T-cell (primary cell): ENCODE data around the gene RHBG. TPM values are rescaled to one million over a fixed set of nuclear protein-coding genes. Genes with fewer than 3 reads are reported as not detected.

Experiments used
- ATAC-seq, 4 experiments: fragments of 200-7000 bp in 3 of 4; fragments of 150-1000 bp in 1 of 4; cut with Tn5 transposase; replicated peaks in 1 of 4; 1 replicate in 3 of 4; 2 replicates in 1 of 4; pipeline ENCODE4 v1.10.0; 2021; ENCODE audit warnings: moderate library complexity in 3 of 4, mild to moderate bottlenecking in 2 of 4, moderate number of reproducible peaks in 1 of 4
- CTCF ChIA-PET, 2 donors: fragments of 300-600 bp; sonication (Branson Sonifier 250); formaldehyde crosslinking; loops; one replicate each; lab custom pipeline; 2022; ENCODE audit warnings: antibody characterized with exemption in 2 of 2; lab: Charles Lee
- POLR2A ChIA-PET, 2 donors: fragments of 300-600 bp; sonication (Branson Sonifier 250); formaldehyde crosslinking; loops; one replicate each; lab custom pipeline; 2022; ENCODE audit warnings: antibody characterized with exemption in 2 of 2; lab: Charles Lee
- DNase-seq, 35 experiments: peaks; one replicate each; pipeline versions ENCODE4 v3.0.0 to v3.0.0-alpha.2; 2013 to 2023
- H3K27ac ChIP-seq: one replicate; pipeline ENCODE4 v1.5.1; 2013; ENCODE audit warnings: low read length
- H3K27me3 ChIP-seq, 2 experiments: replicated peaks in 1 of 2; 1 replicate in 1 of 2; 2 replicates in 1 of 2; pipeline versions ENCODE4 v1.6.1 to v1.7.0; 2013; ENCODE audit warnings: low read length in 1 of 2, mixed read lengths in 1 of 2; ENCODE audit not compliant: control insufficient read depth in 2 of 2, insufficient read depth in 2 of 2; ENCODE audit errors: extremely low read depth in 1 of 2
- H3K36me3 ChIP-seq, 2 donors: 1 replicate in 1 of 2; 2 replicates in 1 of 2; pipeline versions ENCODE4 v1.6.1 to v1.7.0; 2013; ENCODE audit warnings: low read length in 1 of 2; ENCODE audit not compliant: control insufficient read depth in 2 of 2, insufficient read depth in 1 of 2; ENCODE audit errors: extremely low read depth in 1 of 2
- H3K4me1 ChIP-seq, 2 experiments: 1 replicate in 1 of 2; 2 replicates in 1 of 2; pipeline versions ENCODE4 v1.6.1 to v1.7.0; 2013; ENCODE audit warnings: low read length in 2 of 2, mixed read lengths in 1 of 2; ENCODE audit not compliant: insufficient read depth in 2 of 2, control insufficient read depth in 1 of 2; ENCODE audit errors: extremely low read depth in 1 of 2
- H3K4me3 ChIP-seq, 2 donors: 1 replicate in 1 of 2; 2 replicates in 1 of 2; pipeline versions ENCODE4 v1.5.1 to v1.7.0; 2013; ENCODE audit warnings: mild to moderate bottlenecking in 2 of 2, low read length in 1 of 2, moderate library complexity in 1 of 2; ENCODE audit not compliant: control insufficient read depth in 1 of 2; ENCODE audit errors: extremely low read depth in 1 of 2
- H3K9me3 ChIP-seq: 2 replicates; pipeline ENCODE4 v1.7.0; 2013
- H3K27ac Mint-ChIP-seq, 2 donors: one replicate each; pipeline ENCODE4 v1.8.0; 2020 to 2021; ENCODE audit warnings: mild to moderate bottlenecking in 2 of 2, mixed read lengths in 2 of 2
- H3K27me3 Mint-ChIP-seq, 2 donors: one replicate each; pipeline ENCODE4 v1.8.0; 2021 to 2022; ENCODE audit warnings: mixed read lengths in 2 of 2
- H3K36me3 Mint-ChIP-seq: one replicate; pipeline ENCODE4 v1.8.0; 2021; ENCODE audit warnings: mixed read lengths
- H3K4me1 Mint-ChIP-seq, 3 donors: one replicate each; pipeline ENCODE4 v1.8.0; 2020 to 2022; ENCODE audit warnings: mixed read lengths in 3 of 3, mild to moderate bottlenecking in 1 of 3
- H3K4me3 Mint-ChIP-seq, 3 donors: one replicate each; pipeline ENCODE4 v1.8.0; 2020 to 2022; ENCODE audit warnings: mild to moderate bottlenecking in 3 of 3, mixed read lengths in 3 of 3, moderate library complexity in 3 of 3
- H3K9me3 Mint-ChIP-seq, 3 donors: one replicate each; pipeline ENCODE4 v1.8.0; 2020 to 2022; ENCODE audit warnings: mixed read lengths in 3 of 3
- whole genome bisulfite sequencing: methylation state at CpG from one replicate; pipeline ENCODE4 v1.1.5; 2013; ENCODE audit warnings: missing lambda C conversion rate; ENCODE audit not compliant: insufficient coverage; 5-methylcytosine and 5-hydroxymethylcytosine counted together
- total RNA-seq, 35 experiments: library from RNA in 6 of 35; stranded (reverse) in 6 of 35; fragments of 120-200 nt in 1 of 35; gene quantifications; one replicate each; pipeline versions ENCODE4 v1.2.1 to v1.2.4 and lab custom pipeline; 2013 to 2026

The RHBG gene
- total RNA-seq, 5 donors from 2014 or later (not counting 1 experiment from before 2014, with no cell fraction given) = 0.35 TPM; not detected in 4

- peaks cover 4 to 10% (median 6%) of the 10 kb centered on the region in 3 donors for H3K4me1 Mint-ChIP-seq
- no peak overlapping the region for H3K4me3 Mint-ChIP-seq
- Histone ChIP-seq H3K27ac (no peak overlapping the region), H3K4me1 (peaks cover 0 to 8% of the 10 kb centered on the region in 2 experiments), H3K27me3 (peaks cover 0 to 34% of the 10 kb centered on the region in 2 experiments), H3K36me3 (no peaks in the 10 kb centered on the region), H3K4me3 (no peak overlapping the region), H3K9me3 (no peaks in the 10 kb centered on the region)
- WGBS = 100% methylated on average over 1 of the region's 3 CpGs
- ChIA-PET POLR2A (no interaction called here), CTCF (interaction anchor here in 1 of 2 donors (0.7 to 1.2 kb wide), 2 partner anchors 26 to 460 kb away, joined by 3 read pairs; no protein-coding TSS in a partner anchor)
- DNase-seq (no peak), ATAC-seq (no peak)
- no peaks in the 10 kb centered on the region for H3K9me3 Mint-ChIP-seq
- no peaks in the 10 kb centered on the region for H3K36me3 Mint-ChIP-seq
- H3K27me3 Mint-ChIP-seq = peaks cover 28 to 50% of the 10 kb centered on the region in 2 donors
- H3K27ac Mint-ChIP-seq = no peak overlapping the region
Measured at GRCh38 chr1:156359249-156359648, 9.8 kb upstream of the RHBG start.

- Histone ChIP-seq H3K27me3 (peaks cover 3 to 39% of the 10 kb centered on the region in 2 experiments), H3K9me3 (no peaks in the 10 kb centered on the region), H3K36me3 (no peaks in the 10 kb centered on the region), H3K27ac (no peak overlapping the region), H3K4me3 (no peak overlapping the region), H3K4me1 (peaks cover 0 to 8% of the 10 kb centered on the region in 2 experiments)
- no peak for ATAC-seq
- Mint-ChIP-seq H3K27me3 (peaks cover 30 to 54% of the 10 kb centered on the region in 2 donors), H3K9me3 (no peaks in the 10 kb centered on the region), H3K4me3 (no peak overlapping the region), H3K27ac (no peak overlapping the region), H3K4me1 (peaks cover 4 to 10% (median 6%) of the 10 kb centered on the region in 3 donors), H3K36me3 (no peaks in the 10 kb centered on the region)
- POLR2A ChIA-PET = no interaction called here
- WGBS = 59% methylated on average over 6 of the region's 6 CpGs
- CTCF ChIA-PET = interaction anchor here in 1 of 2 donors (0.6 to 0.7 kb wide), 2 partner anchors 14 to 461 kb away, joined by 3 to 4 read pairs; no protein-coding TSS in a partner anchor
- no peak for DNase-seq
Measured at GRCh38 chr1:156359973-156360372, 9.0 kb upstream of the RHBG start.

GRCh38 chr1:156360534-156360933, 8.5 kb upstream of the RHBG start:
- peaks cover 35 to 57% of the 10 kb centered on the region in 2 donors for H3K27me3 Mint-ChIP-seq
- ChIA-PET CTCF (no interaction called here), POLR2A (no interaction called here)
- Histone ChIP-seq H3K9me3 (no peaks in the 10 kb centered on the region), H3K27me3 (peaks cover 3 to 38% of the 10 kb centered on the region in 2 experiments), H3K27ac (no peak overlapping the region), H3K4me1 (peaks cover 0 to 8% of the 10 kb centered on the region in 2 experiments), H3K36me3 (no peaks in the 10 kb centered on the region), H3K4me3 (no peak overlapping the region)
- H3K9me3 Mint-ChIP-seq = no peaks in the 10 kb centered on the region
- no peak overlapping the region for H3K4me3 Mint-ChIP-seq
- H3K36me3 Mint-ChIP-seq = no peaks in the 10 kb centered on the region
- peak overlapping the region in 1 of 2 donors; percentile 46 for H3K27ac Mint-ChIP-seq
- ATAC-seq (no peak), DNase-seq (no peak)
- 90% methylated on average over 6 of the region's 11 CpGs for WGBS
- peaks cover 4 to 10% (median 6%) of the 10 kb centered on the region in 3 donors for H3K4me1 Mint-ChIP-seq

- Mint-ChIP-seq H3K4me1 (peaks cover 0 to 4% (median 4%) of the 10 kb centered on the region in 3 donors), H3K27me3 (peaks cover 34 to 51% of the 10 kb centered on the region in 2 donors), H3K27ac (no peak overlapping the region), H3K9me3 (no peaks in the 10 kb centered on the region), H3K4me3 (no peak overlapping the region), H3K36me3 (no peaks in the 10 kb centered on the region)
- H3K4me3 ChIP-seq = no peak overlapping the region
- ATAC-seq (no peak), DNase-seq (no peak)
- peaks cover 9 to 63% of the 10 kb centered on the region in 2 experiments for H3K27me3 ChIP-seq
- no peaks in the 10 kb centered on the region for H3K36me3 ChIP-seq
- no peak overlapping the region for H3K27ac ChIP-seq
- H3K9me3 ChIP-seq = no peaks in the 10 kb centered on the region
- ChIA-PET CTCF (no interaction called here), POLR2A (no interaction called here)
- H3K4me1 ChIP-seq = peaks cover 0 to 10% of the 10 kb centered on the region in 2 experiments
Measured at GRCh38 chr1:156365754-156366153, 3.3 kb upstream of the RHBG start.

GRCh38 chr1:156366378-156367166, 2.4 kb upstream of the RHBG start:
- ATAC-seq (no peak), DNase-seq (no peak)
- Histone ChIP-seq H3K36me3 (no peaks in the 10 kb centered on the region), H3K9me3 (no peaks in the 10 kb centered on the region), H3K27ac (no peak overlapping the region), H3K4me1 (peaks cover 0 to 10% of the 10 kb centered on the region in 2 experiments), H3K27me3 (peaks cover 9 to 66% of the 10 kb centered on the region in 2 experiments), H3K4me3 (no peak overlapping the region)
- Mint-ChIP-seq H3K27me3 (peaks cover 33 to 58% of the 10 kb centered on the region in 2 donors), H3K9me3 (no peaks in the 10 kb centered on the region), H3K4me1 (peaks cover 0 to 4% (median 4%) of the 10 kb centered on the region in 3 donors), H3K36me3 (no peaks in the 10 kb centered on the region), H3K27ac (no peak overlapping the region), H3K4me3 (no peak overlapping the region)
- ChIA-PET CTCF (interaction anchor here in 1 of 2 donors (1.0 kb wide), 1 partner anchor 79 kb away, joined by 3 read pairs; no protein-coding TSS in a partner anchor), POLR2A (no interaction called here)
- no CpG with 5 or more reads among the region's 5 CpGs for WGBS

GRCh38 chr1:156367383-156368156, 1.4 kb upstream of the RHBG start:
- no peak overlapping the region for H3K27ac Mint-ChIP-seq
- no peak overlapping the region for H3K27ac ChIP-seq
- ATAC-seq (no peak), DNase-seq (no peak)
- CTCF ChIA-PET = interaction anchor here in 1 of 2 donors (1.0 kb wide), 1 partner anchor 78 kb away, joined by 3 read pairs; no protein-coding TSS in a partner anchor
- POLR2A ChIA-PET = no interaction called here
- H3K9me3 Mint-ChIP-seq = no peaks in the 10 kb centered on the region
- H3K4me3 Mint-ChIP-seq = no peak overlapping the region
- no peaks in the 10 kb centered on the region for H3K36me3 Mint-ChIP-seq
- H3K4me3 ChIP-seq = no peak overlapping the region
- peaks cover 38 to 67% of the 10 kb centered on the region in 2 donors for H3K27me3 Mint-ChIP-seq
- H3K4me1 Mint-ChIP-seq = peaks cover 0 to 4% (median 4%) of the 10 kb centered on the region in 3 donors
- no peaks in the 10 kb centered on the region for H3K9me3 ChIP-seq
- 82% methylated on average over 5 of the region's 9 CpGs for WGBS
- no peaks in the 10 kb centered on the region for H3K36me3 ChIP-seq
- H3K4me1 ChIP-seq = peaks cover 0 to 10% of the 10 kb centered on the region in 2 experiments
- H3K27me3 ChIP-seq = peaks cover 9 to 74% of the 10 kb centered on the region in 2 experiments
